ENCODE measurements around the gene PIEZO1. TPM values are rescaled to one million over a fixed set of nuclear protein-coding genes. Genes with fewer than 3 reads are reported as not detected.
A peak's percentile ranks its signal among the peaks of the same experiment; 100 is the strongest.

PIEZO1 gene
- total and polyA plus RNA-seq, 9 of the 15 experiments (the other 6 are each of a cell fraction or from before 2014, with no cell fraction given): 3.6 to 432 (median 131) TPM

DNA sequence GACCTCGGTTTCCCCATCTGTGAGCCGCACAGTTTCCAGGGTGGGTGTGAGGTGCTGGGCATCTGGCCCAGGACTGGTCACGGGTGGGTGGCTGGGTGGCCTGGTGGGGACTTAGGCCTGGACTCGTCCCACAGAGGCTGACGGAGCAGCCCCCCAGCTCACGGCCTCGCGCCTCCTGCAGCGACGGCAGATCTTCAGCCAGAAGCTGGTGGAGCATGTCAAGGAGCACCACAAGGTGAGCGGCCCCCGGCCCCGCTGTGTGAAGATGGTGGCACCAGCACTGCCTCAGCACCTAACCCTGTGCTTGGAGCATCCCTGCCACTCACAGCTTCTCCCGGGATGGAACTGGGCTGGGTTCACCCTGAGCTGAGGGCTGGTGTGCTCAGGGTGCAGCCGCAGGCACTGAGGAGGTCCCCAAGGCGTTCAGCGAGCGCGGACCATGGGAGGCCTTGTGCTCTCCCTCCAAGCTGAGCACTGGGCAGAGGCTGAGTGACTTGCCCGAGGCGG lies 20.9 kb upstream of the PIEZO1 start (continued):
- TF ChIP-seq MAFG (tag; conservative IDR thresholded peaks at IDR 0.05) (no peak), EP300 (IDR thresholded peaks at IDR 0.05; ENCODE audit: low read length) (no peak), ZZZ3 (IDR thresholded peaks at IDR 0.05) (no peak), HNRNPH1 (optimal IDR thresholded peaks at IDR 0.05; ENCODE audit: low read depth, low read length) (no peak), SFPQ (IDR thresholded peaks at IDR 0.05; ENCODE audit: low read depth, low read length) (no peak), ILK (tag; IDR thresholded peaks at IDR 0.05; ENCODE audit: borderline replicate concordance, low read depth) (no peak), NFE2 (IDR thresholded peaks at IDR 0.05; ENCODE audit: low read depth) (no peak)

DNA sequence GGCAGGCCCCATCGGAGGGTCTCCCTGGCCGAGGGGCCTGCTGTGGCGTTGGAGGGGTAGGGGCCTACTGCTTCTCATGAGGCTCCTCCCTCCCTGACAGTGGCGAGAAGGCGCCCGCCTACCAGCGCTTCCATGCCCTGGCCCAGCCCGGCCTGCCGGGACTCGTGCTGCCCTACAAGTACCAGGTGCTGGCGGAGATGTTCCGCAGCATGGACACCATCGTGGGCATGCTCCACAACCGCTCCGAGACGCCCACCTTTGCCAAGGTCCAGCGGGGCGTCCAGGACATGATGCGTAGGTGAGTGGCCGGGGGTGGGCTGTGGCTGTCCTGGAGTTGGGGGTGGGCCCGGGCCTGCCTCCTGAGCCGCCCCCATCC lies 20.3 kb upstream of the PIEZO1 start:
- Histone ChIP-seq H2AFZ (ENCODE audit: low read depth, low read length) (no peak overlapping the region), H3K79me2 (ENCODE audit: control insufficient read depth, insufficient read depth, low read length) (peaks cover 87% of the 10 kb centered on the region), H3K9me1 (ENCODE audit: control insufficient read depth, insufficient read depth, low read length) (no peaks in the 10 kb centered on the region), H3K9ac (ENCODE audit: insufficient read depth in 1 of 2, low read depth in 2 of 2, low read length in 2 of 2) (peak overlapping the region; percentile 95 to 98), H3K4me2 (ENCODE audit: insufficient read depth, low read length) (peak overlapping the region; percentile 76), H3K4me1 (replicated peaks in 1 of 2; ENCODE audit: control insufficient read depth in 2 of 2, insufficient read depth in 2 of 2, low read length in 2 of 2) (peaks cover 23 to 87% of the 10 kb centered on the region in 2 experiments), H3K4me3 (peak overlapping the region; percentile 89; the same call in 1 of the 2 replicates), H3K27ac (ENCODE audit: extremely low read depth, low read depth, low read length) (peak overlapping the region; percentile 86; the same call in 2 of the 3 replicates), H3K36me3 (ENCODE audit: control insufficient read depth, insufficient read depth, low read length) (peaks cover 64% of the 10 kb centered on the region; the same call in 2 of the 3 replicates), H3K9me3 (replicated peaks; ENCODE audit: control insufficient read depth, insufficient read depth, low read depth, low read length) (no peaks in the 10 kb centered on the region), H3K27me3 (ENCODE audit: control insufficient read depth in 2 of 2, insufficient read depth in 2 of 2, low read length in 2 of 2) (no peaks in the 10 kb centered on the region; a peak in 1 of 5 replicates), H4K20me1 (replicated peaks; ENCODE audit: control insufficient read depth, insufficient read depth, low read length) (peaks cover 26% of the 10 kb centered on the region; the same call in 1 of the 2 replicates)
- FAIRE-seq (no peak), DNase-seq (ENCODE audit: extremely low read depth in 1 of 4, low spot score in 3 of 4) (no peak), ATAC-seq (no peak)
- WGBS (ENCODE audit: insufficient coverage, low coverage, missing lambda C conversion rate): 90% methylated on average over 19 of the region's 22 CpGs
- no TSS peak for BruUV-seq (replicated peaks)
- intact Hi-C loops (cut with micrococcal nuclease) (loop anchor here (10.0 kb wide), 1 partner anchor 759 kb away; the partner anchor contains the start of gene RPL13), in situ Hi-C loops (cut with MboI) (no loop called here)
- POLR2A ChIA-PET: interaction anchor here (0.6 to 1.5 kb wide), 3 partner anchors 12 to 394 kb away, joined by 3 to 4 read pairs (median 4); no protein-coding TSS in a partner anchor
- no peak for TF ChIP-seq KDM2B (CRISPR knock-in tag; IDR thresholded peaks at IDR 0.05)
- peak; percentile 11 for TF ChIP-seq RBM22 (IDR thresholded peaks at IDR 0.05; ENCODE audit: low read depth, low read length, poor library complexity, severe bottlenecking)
- TF ChIP-seq, protein P1, sequence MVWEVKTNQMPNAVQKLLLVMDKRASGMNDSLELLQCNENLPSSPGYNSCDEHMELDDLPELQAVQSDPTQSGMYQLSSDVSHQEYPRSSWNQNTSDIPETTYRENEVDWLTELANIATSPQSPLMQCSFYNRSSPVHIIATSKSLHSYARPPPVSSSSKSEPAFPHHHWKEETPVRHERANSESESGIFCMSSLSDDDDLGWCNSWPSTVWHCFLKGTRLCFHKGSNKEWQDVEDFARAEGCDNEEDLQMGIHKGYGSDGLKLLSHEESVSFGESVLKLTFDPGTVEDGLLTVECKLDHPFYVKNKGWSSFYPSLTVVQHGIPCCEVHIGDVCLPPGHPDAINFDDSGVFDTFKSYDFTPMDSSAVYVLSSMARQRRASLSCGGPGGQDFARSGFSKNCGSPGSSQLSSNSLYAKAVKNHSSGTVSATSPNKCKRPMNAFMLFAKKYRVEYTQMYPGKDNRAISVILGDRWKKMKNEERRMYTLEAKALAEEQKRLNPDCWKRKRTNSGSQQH (CRISPR knock-in tag; IDR thresholded peaks at IDR 0.05): no peak
- no peak for TF ChIP-seq MCM7 (IDR thresholded peaks at IDR 0.05)
- TF ChIP-seq HMG20B (CRISPR knock-in tag; IDR thresholded peaks at IDR 0.05): no peak
- CTCF ChIA-PET (ENCODE audit: low intra/inter-chr PET ratio): no interaction called here
